Osteoblast (primary cell): ENCODE results near the gene ATXN10. TPM values are rescaled to one million over a fixed set of nuclear protein-coding genes. Genes with fewer than 3 reads are reported as not detected.

Experiments
- DNase-seq: peaks from one replicate; pipeline ENCODE4 v3.0.0; 2011; ENCODE audit warnings: low spot score, mixed read lengths; ENCODE audit not compliant: insufficient read length; ENCODE audit errors: missing footprints
- H2AFZ ChIP-seq: 2 replicates; pipeline ENCODE4 v1.6.0; 2011; ENCODE audit warnings: mild to moderate bottlenecking, low read length
- H3K27ac ChIP-seq: 2 replicates; pipeline ENCODE4 v1.5.1; 2011; ENCODE audit warnings: mild to moderate bottlenecking, low read depth, low read length, moderate library complexity
- H3K27me3 ChIP-seq: 2 replicates; pipeline ENCODE4 v1.6.0; 2012; ENCODE audit warnings: mild to moderate bottlenecking, control low read depth, inconsistent platforms, low read length, moderate library complexity; ENCODE audit not compliant: insufficient read depth
- H3K36me3 ChIP-seq: 2 replicates; pipeline ENCODE4 v1.5.1; 2011; ENCODE audit warnings: mild to moderate bottlenecking, low read length, control low read depth, moderate library complexity; ENCODE audit not compliant: insufficient read depth
- H3K4me1 ChIP-seq: 2 replicates; pipeline ENCODE4 v1.5.1; 2011; ENCODE audit warnings: mild to moderate bottlenecking, low read length, control low read depth, moderate library complexity; ENCODE audit not compliant: insufficient read depth
- H3K4me2 ChIP-seq: 2 replicates; pipeline ENCODE4 v1.6.0; 2011; ENCODE audit warnings: mild to moderate bottlenecking, low read length; ENCODE audit not compliant: insufficient read depth
- H3K4me3 ChIP-seq: fragments of 200-600 bp; sonication (generic); 3 replicates; pipeline ENCODE4 v1.5.1; 2012; ENCODE audit warnings: mild to moderate bottlenecking, low read length, inconsistent platforms; ENCODE audit not compliant: insufficient read depth
- H3K79me2 ChIP-seq: 2 replicates; pipeline ENCODE4 v1.6.0; 2012; ENCODE audit warnings: mild to moderate bottlenecking, low read length, control low read depth, inconsistent platforms; ENCODE audit not compliant: insufficient read depth
- H3K9me3 ChIP-seq: 2 replicates; pipeline ENCODE4 v1.5.1; 2011; ENCODE audit warnings: low read depth, low read length, control low read depth
- H4K20me1 ChIP-seq: 2 replicates; pipeline ENCODE4 v1.6.0; 2012; ENCODE audit warnings: mild to moderate bottlenecking, low read length, control low read depth; ENCODE audit not compliant: insufficient read depth
- total RNA-seq: library from RNA; depleted of rRNA; stranded (reverse); fragments of >200 nt; gene quantifications from 2 replicates; pipeline ENCODE4 v1.2.3, GENCODE V29; 2012
- TF ChIP-seq, protein P1 (sequence below): IDR thresholded peaks from 2 replicates; pipeline ENCODE4 v1.5.1; 2011; ENCODE audit warnings: mild to moderate bottlenecking, low read depth, low read length, moderate library complexity; ENCODE audit errors: extremely low read depth

Gene ATXN10
- total RNA-seq, 1 donor, result 138 TPM

GRCh38 chr22:45860201-45860600 lies 188.6 kb downstream of the ATXN10 start:
- TF ChIP-seq, protein P1, sequence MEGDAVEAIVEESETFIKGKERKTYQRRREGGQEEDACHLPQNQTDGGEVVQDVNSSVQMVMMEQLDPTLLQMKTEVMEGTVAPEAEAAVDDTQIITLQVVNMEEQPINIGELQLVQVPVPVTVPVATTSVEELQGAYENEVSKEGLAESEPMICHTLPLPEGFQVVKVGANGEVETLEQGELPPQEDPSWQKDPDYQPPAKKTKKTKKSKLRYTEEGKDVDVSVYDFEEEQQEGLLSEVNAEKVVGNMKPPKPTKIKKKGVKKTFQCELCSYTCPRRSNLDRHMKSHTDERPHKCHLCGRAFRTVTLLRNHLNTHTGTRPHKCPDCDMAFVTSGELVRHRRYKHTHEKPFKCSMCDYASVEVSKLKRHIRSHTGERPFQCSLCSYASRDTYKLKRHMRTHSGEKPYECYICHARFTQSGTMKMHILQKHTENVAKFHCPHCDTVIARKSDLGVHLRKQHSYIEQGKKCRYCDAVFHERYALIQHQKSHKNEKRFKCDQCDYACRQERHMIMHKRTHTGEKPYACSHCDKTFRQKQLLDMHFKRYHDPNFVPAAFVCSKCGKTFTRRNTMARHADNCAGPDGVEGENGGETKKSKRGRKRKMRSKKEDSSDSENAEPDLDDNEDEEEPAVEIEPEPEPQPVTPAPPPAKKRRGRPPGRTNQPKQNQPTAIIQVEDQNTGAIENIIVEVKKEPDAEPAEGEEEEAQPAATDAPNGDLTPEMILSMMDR, result no peak
- no peak for DNase-seq
- H3K4me2 ChIP-seq, result no peak overlapping the region
- no peaks in the 10 kb centered on the region for H3K79me2 ChIP-seq
- H3K9me3 ChIP-seq, result peaks cover 3% of the 10 kb centered on the region
- no peak overlapping the region for H3K4me3 ChIP-seq
- H3K27ac ChIP-seq, result no peak overlapping the region
- H3K36me3 ChIP-seq, result peaks cover 12% of the 10 kb centered on the region
- no peaks in the 10 kb centered on the region for H3K27me3 ChIP-seq
- H4K20me1 ChIP-seq, result no peaks in the 10 kb centered on the region
- peaks cover 7% of the 10 kb centered on the region for H3K4me1 ChIP-seq
- H2AFZ ChIP-seq, result no peak overlapping the region

GRCh38 chr22:45861259-45861658 lies 189.6 kb downstream of the ATXN10 start:
- Histone ChIP-seq H3K27me3 (peaks cover 7% of the 10 kb centered on the region), H3K4me3 (no peak overlapping the region), H3K36me3 (peaks cover 3% of the 10 kb centered on the region), H3K9me3 (peaks cover 3% of the 10 kb centered on the region), H3K27ac (no peak overlapping the region), H2AFZ (no peak overlapping the region), H4K20me1 (peaks cover 5% of the 10 kb centered on the region), H3K4me2 (no peak overlapping the region), H3K4me1 (peaks cover 7% of the 10 kb centered on the region), H3K79me2 (no peaks in the 10 kb centered on the region)
- DNase-seq, result peak; percentile 36
- TF ChIP-seq, protein P1, result no peak

- Histone ChIP-seq H3K36me3 (no peaks in the 10 kb centered on the region), H3K4me1 (peaks cover 7% of the 10 kb centered on the region), H3K4me2 (no peak overlapping the region), H3K4me3 (no peak overlapping the region), H3K27ac (no peak overlapping the region), H2AFZ (no peak overlapping the region), H3K79me2 (no peaks in the 10 kb centered on the region), H3K27me3 (peaks cover 33% of the 10 kb centered on the region), H4K20me1 (peaks cover 13% of the 10 kb centered on the region), H3K9me3 (peaks cover 3% of the 10 kb centered on the region)
- DNase-seq, result peak; percentile 96
- TF ChIP-seq, protein P1, result peak; percentile 84
Measured at GRCh38 chr22:45863981-45864751, 192.5 kb downstream of the ATXN10 start.

DNA sequence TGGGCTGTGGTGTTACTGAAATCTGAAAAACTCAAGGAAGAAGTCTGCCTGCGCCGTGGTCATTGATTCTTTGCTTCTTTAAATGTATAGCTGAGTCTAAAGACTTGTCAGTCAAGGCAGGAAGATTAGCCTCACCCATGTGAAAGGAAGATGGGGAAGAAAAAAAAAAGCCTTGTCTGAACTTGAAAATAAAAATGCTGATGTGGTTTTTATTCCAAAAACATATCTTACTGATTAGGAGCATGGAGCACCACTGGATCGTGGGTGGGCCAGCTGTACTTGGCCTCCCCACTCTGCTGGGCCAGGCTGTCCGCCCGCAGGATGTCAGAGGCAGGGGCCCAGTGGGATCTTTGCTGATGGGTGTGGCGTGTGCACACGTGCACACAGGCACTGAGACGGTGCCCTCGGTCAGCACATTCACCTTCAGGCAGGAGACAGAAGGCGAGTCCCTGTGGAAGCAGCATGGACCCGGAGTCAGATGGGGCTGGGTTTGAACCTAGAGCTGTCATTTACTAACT lies 193.4 kb downstream of the ATXN10 start:
- Histone ChIP-seq H3K4me1 (peaks cover 7% of the 10 kb centered on the region), H4K20me1 (peaks cover 13% of the 10 kb centered on the region), H3K4me3 (no peak overlapping the region), H3K36me3 (no peaks in the 10 kb centered on the region), H3K4me2 (no peak overlapping the region), H3K27ac (no peak overlapping the region), H3K27me3 (peaks cover 33% of the 10 kb centered on the region), H2AFZ (no peak overlapping the region), H3K79me2 (no peaks in the 10 kb centered on the region), H3K9me3 (peaks cover 3% of the 10 kb centered on the region)
- TF ChIP-seq, protein P1, result no peak
- peak; percentile 68 for DNase-seq
